Ovary (tissue), 9 donors: ENCODE measurements around the gene XRCC5. TPM values are rescaled to one million over a fixed set of nuclear protein-coding genes. Genes with fewer than 3 reads are reported as not detected.

ENCODE experiments used
- DNase-seq, 5 donors: peaks; one replicate each; pipeline ENCODE4 v3.0.0-alpha.2; 2019 to 2020
- H3K27ac ChIP-seq, 2 donors: fragments of 200-600 bp; one replicate each; pipeline versions ENCODE4 v1.5.1 to v1.8.0; 2019 to 2022
- H3K27me3 ChIP-seq: fragments of 200-600 bp; one replicate; pipeline ENCODE4 v1.8.0; 2022
- H3K36me3 ChIP-seq: fragments of 200-600 bp; sonication (generic); one replicate; pipeline ENCODE4 v1.5.1; 2019
- H3K4me1 ChIP-seq: one replicate; pipeline ENCODE4 v1.8.1; 2013; ENCODE audit warnings: mild to moderate bottlenecking, moderate library complexity; ENCODE audit not compliant: insufficient read depth
- H3K4me3 ChIP-seq: fragments of 200-600 bp; sonication (generic); one replicate; pipeline ENCODE4 v1.5.1; 2017
- H3K9me3 ChIP-seq, 2 donors: fragments of 200-600 bp in 1 of 2; sonication (generic) in 1 of 2; one replicate each; pipeline versions ENCODE4 v1.5.1 to v1.8.1; 2013 to 2019; ENCODE audit warnings: mild to moderate bottlenecking in 1 of 2, moderate library complexity in 1 of 2
- CTCF ChIP-seq, 3 donors: fragments of 450-650 bp in 2 of 3; fragments of 200-600 bp in 1 of 3; IDR thresholded peaks; one replicate each; pipeline versions ENCODE4 v1.5.1 to v1.8.0; 2016 to 2022; ENCODE audit warnings: antibody characterized with exemption in 3 of 3, mild to moderate bottlenecking in 1 of 3
- EP300 ChIP-seq: sonication (generic); formaldehyde crosslinking; IDR thresholded peaks from one replicate; pipeline ENCODE4 v1.6.1; 2017; ENCODE audit warnings: antibody characterized with exemption
- POLR2A ChIP-seq: fragments of 450-650 bp; IDR thresholded peaks from one replicate; pipeline ENCODE4 v1.6.1; 2017; ENCODE audit warnings: antibody characterized with exemption, mild to moderate bottlenecking, moderate library complexity
- WGBS, 3 donors: extraction: QIAGEN DNeasy Blood & Tissue Kit in 1 of 3; methylation state at CpG; one replicate each; pipeline versions ENCODE4 v1.1.5 to v1.1.7; 2013 to 2017; 5-methylcytosine and 5-hydroxymethylcytosine counted together
- intact Hi-C, 4 donors: fragments of 100-400 bp; cut with DNase I; formaldehyde crosslinking; loops; one replicate each; pipeline versions ENCODE4 v1.11.0 to v1.15.1; 2022 to 2023
- polyA plus RNA-seq, 2 donors: library from polyadenylated mRNA; stranded (reverse); fragments of 200-250 nt in 1 of 2; fragments of 350-450 nt in 1 of 2; fragmentation: Illumina TruSeq in 1 of 2; extraction: RNeasy Lipid Tissue Mini Kit (QIAGEN cat#74804) in 1 of 2; gene quantifications; one replicate each; pipeline ENCODE4 v1.2.3, GENCODE V29; 2013 to 2014
- total RNA-seq, 7 donors: library from RNA; depleted of rRNA in 2 of 7; stranded (reverse); fragments of >200 nt in 2 of 7; fragmentation: NEBNext Ultra II Directional in 3 of 7; extraction: Animal tissue kit (Norgen Biotek cat#: 25700) in 3 of 7; gene quantifications; one replicate each; pipeline versions ENCODE4 v1.1.0 to v1.2.4, GENCODE V29; 2016 to 2023
- donor health status: DM: no; HTN: no; CAD: no; lungs with moderate emphysema.
- donor health status: DM: no; HTN: no; CAD: no.
- donor health status: Bipolar disorder and iron deficiency.
- donor health status: DM: yes; HTN: yes; CAD: no.
- donor health status: DM: no; HTN: no; CAD: no.
- donor health status: DM: yes; HTN: yes; CAD: no.

Gene XRCC5
- total and polyA plus RNA-seq, 9 donors, result 109 to 223 (median 206) TPM

- H3K4me3 ChIP-seq, result no peak overlapping the region
- H3K36me3 ChIP-seq, result no peaks in the 10 kb centered on the region
- H3K9me3 ChIP-seq, result no peaks in the 10 kb centered on the region
- intact Hi-C loops, result no loop called here
- 73 to 78% (median 73%) methylated on average over 4 of the region's 4 CpGs for WGBS, 3 donors
- DNase-seq, result no peak
- H3K27me3 ChIP-seq, result no peaks in the 10 kb centered on the region
- no peak overlapping the region for H3K27ac ChIP-seq
- H3K4me1 ChIP-seq, result peaks cover 2% of the 10 kb centered on the region
- TF ChIP-seq POLR2A (no peak), CTCF (IDR thresholded peaks at IDR 0.05) (no peak), EP300 (no peak)
These were observed 3.8 kb downstream of the XRCC5 start for GRCh38 chr2:216112926-216113325.

GRCh38 chr2:216113572-216113971 lies 4.4 kb downstream of the XRCC5 start:
- Histone ChIP-seq H3K9me3 (no peaks in the 10 kb centered on the region), H3K27ac (no peak overlapping the region), H3K27me3 (no peaks in the 10 kb centered on the region), H3K36me3 (no peaks in the 10 kb centered on the region), H3K4me3 (no peak overlapping the region), H3K4me1 (peaks cover 2% of the 10 kb centered on the region)
- intact Hi-C loops, result no loop called here
- TF ChIP-seq POLR2A (no peak), CTCF (IDR thresholded peaks at IDR 0.05) (no peak), EP300 (no peak)
- DNase-seq, result no peak
- WGBS, 3 donors, result 83 to 84% (median 83%) methylated on average over 3 of the region's 3 CpGs

DNA sequence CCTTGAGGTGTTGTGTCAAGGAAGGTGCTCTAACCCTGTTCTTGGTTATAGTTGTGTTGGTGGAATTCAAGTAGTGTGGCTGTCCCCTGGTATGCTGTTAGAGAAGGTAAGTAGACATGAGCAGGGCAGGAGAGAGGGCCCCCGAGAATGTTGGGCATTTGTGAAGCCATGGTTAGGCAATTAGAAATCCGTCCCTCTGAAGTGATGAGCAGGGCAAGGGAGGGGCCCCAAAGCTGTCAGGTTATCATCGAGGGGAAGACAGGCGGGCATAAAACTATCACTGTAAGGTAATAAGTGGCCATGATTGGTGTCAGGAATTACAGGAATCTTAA lies 5.2 kb downstream of the XRCC5 start:
- H3K36me3 ChIP-seq, result no peaks in the 10 kb centered on the region
- 30 to 32% (median 30%) methylated on average over 4 of the region's 4 CpGs for WGBS, 3 donors
- H3K4me1 ChIP-seq, result peaks cover 2% of the 10 kb centered on the region
- H3K27ac ChIP-seq, result no peak overlapping the region
- DNase-seq, result peak in 1 of 5 donors; percentile 29
- H3K27me3 ChIP-seq, result no peaks in the 10 kb centered on the region
- H3K9me3 ChIP-seq, result no peaks in the 10 kb centered on the region
- intact Hi-C loops, result no loop called here
- no peak overlapping the region for H3K4me3 ChIP-seq
- TF ChIP-seq CTCF (IDR thresholded peaks at IDR 0.05), result no peak
- no peak for TF ChIP-seq EP300
- TF ChIP-seq POLR2A, result no peak

DNA sequence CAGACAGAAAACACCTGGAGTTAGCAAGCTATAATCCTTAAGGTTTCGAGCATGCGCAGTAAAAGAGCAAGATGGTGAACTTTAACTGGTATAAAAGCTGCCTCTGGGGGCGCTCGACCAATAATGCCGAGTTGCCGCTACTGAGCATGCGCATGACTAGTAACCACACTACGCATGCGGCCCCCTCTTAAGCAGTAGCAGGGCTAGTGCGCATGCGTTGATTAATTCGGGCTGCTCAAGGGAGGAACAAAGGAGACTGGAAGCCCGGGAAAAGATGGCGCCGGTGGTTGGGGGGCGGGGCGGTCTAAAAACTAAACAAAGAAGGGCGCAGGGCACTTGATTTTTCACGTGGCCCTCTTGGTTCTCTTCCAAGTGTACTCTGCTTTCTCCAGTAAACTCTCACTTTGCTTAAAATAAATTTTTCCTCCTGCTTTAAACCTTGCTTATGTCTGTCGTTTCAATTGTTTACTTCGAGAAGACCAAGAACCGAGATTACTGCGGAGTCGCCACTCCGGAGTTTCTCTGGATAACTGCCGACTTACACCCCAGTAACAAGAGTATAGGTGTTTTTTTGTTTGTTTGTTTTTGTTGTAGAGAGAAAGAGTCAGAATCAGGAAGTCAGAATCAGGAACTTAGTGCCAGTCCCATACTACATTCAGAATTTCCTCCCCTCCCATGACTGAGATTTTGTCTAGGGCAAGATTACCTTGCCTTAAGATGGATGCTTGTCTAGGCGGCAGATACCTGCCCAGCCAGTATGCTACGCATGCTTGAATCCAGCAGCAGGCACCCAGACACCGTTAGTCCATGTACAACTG lies 5.8 kb downstream of the XRCC5 start:
- intact Hi-C loops, result no loop called here
- H3K27me3 ChIP-seq, result no peaks in the 10 kb centered on the region
- WGBS, 3 donors, result 2 to 4% (median 4%) methylated on average over 29 of the region's 29 CpGs
- peak overlapping the region; percentile 50 for H3K4me3 ChIP-seq
- peak overlapping the region; percentile 59 to 71 for H3K27ac ChIP-seq
- TF ChIP-seq CTCF (IDR thresholded peaks at IDR 0.05) (peak; percentile 87 to 95 (median 94)), EP300 (no peak)
- no peaks in the 10 kb centered on the region for H3K36me3 ChIP-seq
- peak; percentile 98 to 99 (median 98) for DNase-seq
- peaks cover 2% of the 10 kb centered on the region for H3K4me1 ChIP-seq
- H3K9me3 ChIP-seq, result no peaks in the 10 kb centered on the region
